Heart right ventricle (tissue), 16 donors: ENCODE measurements around the gene ZNF236. TPM values are rescaled to one million over a fixed set of nuclear protein-coding genes. Genes with fewer than 3 reads are reported as not detected.

ENCODE experiments used
- ATAC-seq, 8 donors: fragments of 200-7000 bp; cut with Tn5 transposase; one replicate each; pipeline ENCODE4 v1.9.1; 2020; ENCODE audit warnings: mild to moderate bottlenecking in 8 of 8, moderate library complexity in 8 of 8, moderate number of reproducible peaks in 1 of 8
- DNase-seq, 2 donors: peaks; one replicate each; pipeline ENCODE4 v3.0.0-alpha.2; 2020
- H3K27ac ChIP-seq, 10 donors: fragments of 200-600 bp; sonication (generic) in 2 of 10; one replicate each; pipeline versions ENCODE4 v1.5.0 to v1.8.0; 2020 to 2022; ENCODE audit warnings: mild to moderate bottlenecking in 3 of 10
- H3K27me3 ChIP-seq, 7 donors: fragments of 200-600 bp; one replicate each; pipeline ENCODE4 v1.8.0; 2021 to 2022; ENCODE audit warnings: mild to moderate bottlenecking in 2 of 7
- H3K36me3 ChIP-seq, 9 donors: fragments of 200-600 bp; sonication (generic) in 1 of 9; one replicate each; pipeline versions ENCODE4 v1.5.0 to v1.8.0; 2020 to 2022; ENCODE audit warnings: mild to moderate bottlenecking in 2 of 9
- H3K4me1 ChIP-seq, 9 donors: fragments of 200-600 bp; sonication (generic) in 1 of 9; one replicate each; pipeline versions ENCODE4 v1.5.0 to v1.8.0; 2020 to 2022; ENCODE audit warnings: mild to moderate bottlenecking in 4 of 9
- H3K4me3 ChIP-seq, 10 donors: fragments of 200-600 bp; sonication (generic) in 2 of 10; one replicate each; pipeline versions ENCODE4 v1.5.0 to v1.8.0; 2020 to 2022; ENCODE audit warnings: mild to moderate bottlenecking in 7 of 10, moderate library complexity in 2 of 10
- H3K9me3 ChIP-seq, 11 donors: fragments of 200-600 bp in 10 of 11; sonication (generic) in 2 of 11; one replicate each; pipeline versions ENCODE4 v1.5.0 to v1.8.0; 2013 to 2022; ENCODE audit warnings: mild to moderate bottlenecking in 2 of 11, control low read depth in 1 of 11, moderate library complexity in 1 of 11
- WGBS, 2 donors: extraction: QIAGEN DNeasy Blood & Tissue Kit; methylation state at CpG; one replicate each; pipeline ENCODE4 v1.1.7; 2013; ENCODE audit warnings: inconsistent platforms in 1 of 2; 5-methylcytosine and 5-hydroxymethylcytosine counted together
- intact Hi-C, 10 donors: fragments of 100-400 bp; cut with DNase I; formaldehyde crosslinking; loops; one replicate each; pipeline versions ENCODE4 v1.11.1 to v1.14.2; 2022
- polyA plus RNA-seq, 2 donors: library from polyadenylated mRNA; stranded (reverse); fragments of 200-250 nt; gene quantifications; one replicate each; pipeline ENCODE4 v1.2.3, GENCODE V29; 2013
- total RNA-seq, 10 donors: library from RNA; stranded (reverse); fragmentation: NEBNext Ultra II Directional in 3 of 10; extraction: Animal tissue kit (Norgen Biotek cat#: 25700) in 3 of 10; gene quantifications; one replicate each; pipeline versions ENCODE4 v1.2.1 to v1.2.4, GENCODE V29; 2021 to 2023
- TF ChIP-seq, protein P1 (sequence below), 9 donors: fragments of 200-600 bp; sonication (generic) in 2 of 9; IDR thresholded peaks; one replicate each; pipeline versions ENCODE4 v1.5.0 to v1.8.0; 2021 to 2022; ENCODE audit warnings: antibody characterized with exemption in 9 of 9, mild to moderate bottlenecking in 5 of 9, moderate library complexity in 1 of 9
- donor health status: Arrhythmogenic right ventricular cardiomyopathy.
- donor health status: ischemic (EF 13 %, LVEDD 7.1; RV severe dilation, severe dysfunction).
- donor health status: healthy with polysubstance abuse.
- donor health status: DM: no; HTN: yes; CAD: no.
- donor health status: DM: no; HTN: no; CAD: no.
- donor health status: ischemic (EF 25% LVEDD 6.9; RV normal size, moderate dysfunction).
- donor health status: ischemic (EF 25% LVEDD 5.7; RV mildly dilated, moderate dysfunction).
- donor health status: healthy.
- donor health status: DM: yes; HTN: yes; CAD: no.
- donor health status: Ischemic cardiomyopathy.
- donor health status: ischemic (EF 35%, LVEDD 5.7; RV mildly dilated, moderate dysfunction).
- donor health status: nonischemic (EF 11% LVEDD 7.7; RV severe dilation, severe dysfunction).
- donor health status: DM: yes; HTN: yes; CAD: no.
- donor health status: PGD.
- donor health status: ischemic (EF 29% LVEDD 5.4; RV normal size, mild dysfunction).
- donor health status: nonischemic (EF 23%, LVEDD 6.1; RV moderate dilation, normal function).

ZNF236 gene
- total and polyA plus RNA-seq, 12 donors, result 0.75 to 14.9 (median 12.1) TPM

DNA sequence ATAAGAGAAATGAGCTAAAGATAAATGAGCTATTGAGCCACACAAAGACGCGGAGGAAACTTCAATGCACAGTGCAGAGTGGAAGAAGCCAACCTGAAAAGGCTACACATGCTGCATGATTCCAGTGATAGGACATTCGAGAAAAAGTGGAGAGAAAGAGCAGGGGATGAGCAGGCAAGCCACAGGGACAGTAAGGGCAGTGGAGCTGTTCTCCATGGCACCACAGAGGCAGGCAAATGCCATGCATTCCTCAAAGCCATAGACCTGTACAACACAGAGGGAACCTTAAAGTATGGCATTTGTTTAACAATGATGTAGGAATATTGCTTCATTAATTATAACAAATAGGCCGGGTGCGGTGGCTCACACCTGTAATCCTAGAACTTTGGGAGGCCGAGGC lies 36.5 kb upstream of the ZNF236 start:
- ATAC-seq (no peak), DNase-seq (no peak)
- peaks cover 0 to 55% (median 9%) of the 10 kb centered on the region in 7 donors for H3K27me3 ChIP-seq
- H3K4me3 ChIP-seq, result no peak overlapping the region
- TF ChIP-seq, protein P1, sequence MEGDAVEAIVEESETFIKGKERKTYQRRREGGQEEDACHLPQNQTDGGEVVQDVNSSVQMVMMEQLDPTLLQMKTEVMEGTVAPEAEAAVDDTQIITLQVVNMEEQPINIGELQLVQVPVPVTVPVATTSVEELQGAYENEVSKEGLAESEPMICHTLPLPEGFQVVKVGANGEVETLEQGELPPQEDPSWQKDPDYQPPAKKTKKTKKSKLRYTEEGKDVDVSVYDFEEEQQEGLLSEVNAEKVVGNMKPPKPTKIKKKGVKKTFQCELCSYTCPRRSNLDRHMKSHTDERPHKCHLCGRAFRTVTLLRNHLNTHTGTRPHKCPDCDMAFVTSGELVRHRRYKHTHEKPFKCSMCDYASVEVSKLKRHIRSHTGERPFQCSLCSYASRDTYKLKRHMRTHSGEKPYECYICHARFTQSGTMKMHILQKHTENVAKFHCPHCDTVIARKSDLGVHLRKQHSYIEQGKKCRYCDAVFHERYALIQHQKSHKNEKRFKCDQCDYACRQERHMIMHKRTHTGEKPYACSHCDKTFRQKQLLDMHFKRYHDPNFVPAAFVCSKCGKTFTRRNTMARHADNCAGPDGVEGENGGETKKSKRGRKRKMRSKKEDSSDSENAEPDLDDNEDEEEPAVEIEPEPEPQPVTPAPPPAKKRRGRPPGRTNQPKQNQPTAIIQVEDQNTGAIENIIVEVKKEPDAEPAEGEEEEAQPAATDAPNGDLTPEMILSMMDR (IDR thresholded peaks at IDR 0.05), result no peak
- 87 to 88% methylated on average over 6 of the region's 6 CpGs for WGBS, 2 donors
- intact Hi-C loops, result no loop called here
- no peaks in the 10 kb centered on the region for H3K4me1 ChIP-seq
- H3K36me3 ChIP-seq, result no peaks in the 10 kb centered on the region
- H3K27ac ChIP-seq, result no peak overlapping the region
- H3K9me3 ChIP-seq, result peaks cover 0 to 3% (median 0%) of the 10 kb centered on the region in 11 donors

DNA sequence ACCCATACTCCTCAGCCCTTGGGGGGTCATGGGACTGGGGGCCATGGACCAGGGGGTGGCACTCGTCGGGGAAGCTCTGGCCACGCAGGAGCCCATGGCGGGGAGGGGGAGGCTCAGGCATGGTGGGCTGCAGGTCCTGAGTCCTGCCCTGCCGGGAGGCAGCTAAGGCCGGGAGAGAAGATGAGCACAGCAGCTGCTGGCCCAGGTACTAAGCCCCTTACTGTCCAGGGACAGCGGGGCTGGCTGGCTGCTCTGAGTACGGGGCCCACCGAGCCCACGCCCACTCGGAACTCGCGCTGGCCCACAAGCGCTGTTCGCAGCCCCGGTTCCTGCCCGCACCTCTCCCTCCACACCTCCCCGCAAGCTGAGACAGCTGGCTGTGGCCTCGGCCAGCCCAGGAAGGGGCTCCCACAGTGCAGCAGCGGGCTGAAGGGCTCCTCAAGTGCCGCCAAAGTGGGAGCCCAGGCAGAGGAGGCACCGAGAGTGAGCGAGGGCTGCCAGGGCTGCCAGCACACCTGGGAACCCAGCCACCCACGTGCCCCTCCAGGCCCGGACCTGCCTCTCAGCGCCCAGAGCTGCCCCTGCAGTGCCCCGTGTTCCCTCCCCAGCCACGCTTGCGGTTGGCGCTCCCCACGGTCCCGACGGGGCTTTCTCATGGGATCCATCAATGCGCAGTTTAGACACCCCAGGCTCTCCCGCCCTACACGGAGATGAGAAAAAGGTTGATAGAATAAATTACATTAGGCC lies 33.6 kb upstream of the ZNF236 start:
- ATAC-seq (no peak), DNase-seq (no peak)
- Histone ChIP-seq H3K27me3 (peaks cover 0 to 40% (median 9%) of the 10 kb centered on the region in 7 donors), H3K9me3 (peaks cover 0 to 17% (median 0%) of the 10 kb centered on the region in 11 donors), H3K36me3 (no peaks in the 10 kb centered on the region), H3K27ac (no peak overlapping the region), H3K4me1 (no peaks in the 10 kb centered on the region), H3K4me3 (no peak overlapping the region)
- TF ChIP-seq, protein P1 (IDR thresholded peaks at IDR 0.05), result no peak
- intact Hi-C loops, result no loop called here
- WGBS, 2 donors, result 90 to 94% methylated on average over 33 to 36 of the region's 36 CpGs

DNA sequence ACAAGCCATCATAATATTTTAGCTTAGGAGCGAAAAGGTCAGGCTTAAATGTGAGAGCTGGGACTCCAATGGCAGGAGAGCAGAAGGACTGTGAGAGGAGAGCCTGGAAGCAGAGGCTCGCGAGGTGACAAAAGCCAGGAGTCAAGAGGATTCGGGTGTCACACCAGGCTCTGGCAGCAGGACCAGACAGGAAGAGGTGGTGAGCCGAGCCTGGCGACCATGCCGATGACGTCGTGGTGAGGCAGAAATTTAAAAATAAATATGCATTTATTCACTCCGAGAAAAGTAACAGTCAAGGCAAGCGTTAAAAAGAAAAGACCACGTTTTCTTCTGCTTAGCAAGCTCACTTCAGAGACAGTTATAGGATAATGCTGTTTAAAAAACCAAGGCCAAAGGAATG lies 31.3 kb upstream of the ZNF236 start:
- TF ChIP-seq, protein P1 (IDR thresholded peaks at IDR 0.05), result no peak
- no peak for ATAC-seq
- no peak for DNase-seq
- Histone ChIP-seq H3K4me1 (no peaks in the 10 kb centered on the region), H3K27me3 (peaks cover 0 to 26% (median 9%) of the 10 kb centered on the region in 7 donors), H3K36me3 (no peaks in the 10 kb centered on the region), H3K4me3 (no peak overlapping the region), H3K9me3 (peaks cover 0 to 19% (median 3%) of the 10 kb centered on the region in 11 donors), H3K27ac (no peak overlapping the region)
- intact Hi-C loops, result no loop called here
- WGBS, 2 donors, result 83 to 84% methylated on average over 12 of the region's 12 CpGs

DNA sequence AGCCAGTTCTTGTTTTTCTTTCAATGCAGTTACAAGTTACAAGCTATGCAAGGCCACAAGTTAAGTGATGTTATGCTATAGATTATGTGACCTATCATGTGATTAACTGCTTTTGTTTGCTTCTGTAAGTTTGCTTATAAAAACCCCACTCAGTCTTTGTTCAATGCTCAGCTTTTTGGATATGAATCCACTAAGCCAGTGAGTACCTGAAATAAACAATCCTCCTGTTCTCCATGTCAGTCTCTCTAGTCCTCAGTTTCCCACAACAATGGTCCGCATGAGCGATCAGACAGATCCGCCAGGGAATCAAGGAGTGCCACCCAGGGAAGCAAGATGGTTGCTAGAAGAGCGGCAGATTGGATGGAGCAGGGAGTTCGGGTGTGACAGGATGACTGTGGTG lies 30.7 kb upstream of the ZNF236 start:
- ATAC-seq (no peak), DNase-seq (no peak)
- TF ChIP-seq, protein P1 (IDR thresholded peaks at IDR 0.05), result no peak
- Histone ChIP-seq H3K36me3 (no peaks in the 10 kb centered on the region), H3K4me3 (no peak overlapping the region), H3K9me3 (peaks cover 0 to 24% (median 3%) of the 10 kb centered on the region in 11 donors), H3K4me1 (no peaks in the 10 kb centered on the region), H3K27ac (no peak overlapping the region), H3K27me3 (peaks cover 0 to 20% (median 9%) of the 10 kb centered on the region in 7 donors)
- 78 to 85% methylated on average over 5 of the region's 5 CpGs for WGBS, 2 donors
- intact Hi-C loops, result no loop called here
